ENCODE results near the gene SELENOV. TPM values are rescaled to one million over a fixed set of nuclear protein-coding genes. Genes with fewer than 3 reads are reported as not detected.
"Not testable (repeated sequence)": the region's sequence is repeated elsewhere in the genome, so short reads cannot be mapped to it uniquely, and the experiment has no call there.

SELENOV gene
- total RNA-seq, 1 experiment from 2014 or later: not detected

DNA sequence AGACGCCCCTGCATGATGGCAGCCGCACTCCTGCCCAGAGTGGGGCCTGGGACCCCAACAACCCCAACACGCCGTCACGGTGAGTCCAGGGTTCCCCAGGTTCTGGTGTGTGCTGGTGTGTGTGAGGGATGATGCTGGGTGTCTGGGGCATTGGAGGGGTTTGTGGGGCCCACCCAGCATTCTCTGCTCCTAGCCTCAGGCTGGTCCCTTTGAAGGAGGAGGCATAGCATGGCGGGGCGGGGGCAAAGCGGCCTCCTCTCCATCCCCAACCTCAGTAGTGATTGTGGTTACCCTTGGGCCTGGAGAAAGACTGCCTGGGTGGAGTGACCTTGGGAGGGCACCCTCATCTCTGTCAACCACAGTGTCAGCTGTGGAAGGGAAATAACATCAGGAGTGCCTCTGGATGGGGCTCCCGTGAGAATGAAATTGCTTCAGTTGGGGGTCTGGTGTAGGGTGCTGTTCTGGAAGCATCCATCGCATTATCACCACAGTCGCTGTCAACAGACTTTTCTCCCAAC is 41.4 kb upstream of the SELENOV start:
- Mint-ChIP-seq H3K9me3 (ENCODE audit: low read depth, unreplicated experiment) (no peaks in the 10 kb centered on the region), H3K36me3 (ENCODE audit: insufficient read depth, unreplicated experiment) (peaks cover 74% of the 10 kb centered on the region), H3K27me3 (ENCODE audit: unreplicated experiment) (no peaks in the 10 kb centered on the region), H3K27ac (ENCODE audit: unreplicated experiment) (no peak overlapping the region), H3K4me3 (ENCODE audit: low read depth, unreplicated experiment) (no peak overlapping the region), H3K4me1 (ENCODE audit: low read depth, unreplicated experiment) (no peaks in the 10 kb centered on the region)
- TF ChIP-seq CTCF (IDR thresholded peaks at IDR 0.05; ENCODE audit: unreplicated experiment): no peak
- no peak for DNase-seq
- intact Hi-C loops (cut with micrococcal nuclease; ENCODE audit: unreplicated experiment): no loop called here
- CTCF ChIA-PET: interaction anchor here (0.6 to 2.4 kb wide), 4 partner anchors 23 to 198 kb away, joined by 3 to 21 read pairs (median 4); partner anchors contain the start of gene EID2B
- no TSS peak for BruUV-seq (replicated peaks)

- Mint-ChIP-seq H3K4me1 (ENCODE audit: low read depth, unreplicated experiment) (no peaks in the 10 kb centered on the region), H3K36me3 (ENCODE audit: insufficient read depth, unreplicated experiment) (peaks cover 67% of the 10 kb centered on the region), H3K27ac (ENCODE audit: unreplicated experiment) (peak overlapping the region; percentile 39), H3K9me3 (ENCODE audit: low read depth, unreplicated experiment) (no peaks in the 10 kb centered on the region), H3K4me3 (ENCODE audit: low read depth, unreplicated experiment) (no peak overlapping the region), H3K27me3 (ENCODE audit: unreplicated experiment) (no peaks in the 10 kb centered on the region)
- CTCF ChIA-PET: interaction anchor here (0.6 to 2.4 kb wide), 7 partner anchors 11 to 198 kb away, joined by 3 to 21 read pairs (median 4); partner anchors contain the start of gene EID2B
- DNase-seq: peak; percentile 80
- BruUV-seq (replicated peaks): no TSS peak
- TF ChIP-seq CTCF (IDR thresholded peaks at IDR 0.05; ENCODE audit: unreplicated experiment): peak; percentile 94
- intact Hi-C loops (cut with micrococcal nuclease; ENCODE audit: unreplicated experiment): loop anchor here (2.0 kb wide), 1 partner anchor 59 kb away; the partner anchor contains the start of gene EID2B
These were observed 40.8 kb upstream of the SELENOV start for GRCh38 chr19:39474139-39474620.

DNA sequence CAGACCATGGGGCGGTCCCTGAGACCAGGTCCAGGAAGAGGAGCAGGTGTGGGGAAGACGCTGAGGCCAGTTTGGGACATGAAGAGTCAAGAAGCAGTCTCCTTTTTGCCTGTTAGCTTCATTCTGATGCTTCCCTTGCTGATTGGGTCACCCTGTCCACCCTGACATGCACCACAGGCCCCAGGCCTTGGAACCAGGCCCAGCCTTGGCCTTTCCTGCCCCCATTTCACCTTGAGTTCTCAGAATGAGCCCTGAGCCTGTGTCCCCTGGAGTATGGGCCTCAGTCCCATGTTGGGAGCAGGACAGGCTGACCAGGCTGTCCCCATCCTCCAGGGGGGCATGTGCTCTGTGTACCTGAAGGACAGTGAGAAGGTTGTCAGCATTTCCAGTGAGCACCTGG is 39.2 kb upstream of the SELENOV start:
- BruUV-seq (replicated peaks): no TSS peak

GRCh38 chr19:39479319-39479801 is 35.6 kb upstream of the SELENOV start:
- DNase-seq; intact Hi-C loops (cut with micrococcal nuclease; ENCODE audit: unreplicated experiment); BruUV-seq (replicated peaks); H3K9me3 Mint-ChIP-seq (ENCODE audit: low read depth, unreplicated experiment); H3K27me3 Mint-ChIP-seq (ENCODE audit: unreplicated experiment); CTCF ChIA-PET; H3K27ac Mint-ChIP-seq (ENCODE audit: unreplicated experiment): not testable (repeated sequence)
- Mint-ChIP-seq H3K4me3 (ENCODE audit: low read depth, unreplicated experiment) (peak overlapping the region; percentile 99), H3K36me3 (ENCODE audit: insufficient read depth, unreplicated experiment) (peaks cover 64% of the 10 kb centered on the region), H3K4me1 (ENCODE audit: low read depth, unreplicated experiment) (peaks cover 26% of the 10 kb centered on the region)

More for the DNA sequence above, 39.2 kb upstream of the SELENOV start:
- Mint-ChIP-seq H3K9me3 (ENCODE audit: low read depth, unreplicated experiment) (no peaks in the 10 kb centered on the region), H3K27ac (ENCODE audit: unreplicated experiment) (no peak overlapping the region), H3K36me3 (ENCODE audit: insufficient read depth, unreplicated experiment) (peaks cover 59% of the 10 kb centered on the region), H3K4me3 (ENCODE audit: low read depth, unreplicated experiment) (no peak overlapping the region), H3K4me1 (ENCODE audit: low read depth, unreplicated experiment) (peaks cover 14% of the 10 kb centered on the region), H3K27me3 (ENCODE audit: unreplicated experiment) (no peaks in the 10 kb centered on the region)
- no peak for TF ChIP-seq CTCF (IDR thresholded peaks at IDR 0.05; ENCODE audit: unreplicated experiment)
- intact Hi-C loops (cut with micrococcal nuclease; ENCODE audit: unreplicated experiment): loop anchor here (2.0 kb wide), 1 partner anchor 57 kb away; the partner anchor contains the start of gene EID2B
- DNase-seq: no peak
- CTCF ChIA-PET: interaction anchor here (1.1 to 2.4 kb wide), 2 partner anchors 58 to 84 kb away, joined by 4 to 21 read pairs; partner anchors contain the start of genes EID2B and MED29

DNA sequence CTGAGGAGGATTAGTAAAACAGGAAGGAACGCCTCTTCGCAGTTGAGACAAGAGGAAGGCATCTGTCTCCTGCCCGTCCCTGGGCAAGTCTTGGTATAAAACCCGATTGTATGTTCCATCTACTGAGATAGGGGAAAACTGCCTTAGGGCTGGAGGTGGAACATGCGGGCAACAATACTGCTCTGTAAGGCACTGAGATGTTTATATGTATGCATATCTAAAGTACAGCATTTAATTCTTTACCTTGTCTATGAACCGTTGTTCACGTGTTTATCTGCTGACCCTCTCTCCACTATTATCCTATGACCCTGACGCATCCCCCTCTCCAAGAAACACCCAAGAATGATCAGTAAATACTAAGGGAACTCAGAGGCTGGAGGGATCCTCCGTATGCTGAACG is 35.0 kb upstream of the SELENOV start:
- Mint-ChIP-seq H3K36me3 (ENCODE audit: insufficient read depth, unreplicated experiment) (peaks cover 58% of the 10 kb centered on the region), H3K27me3 (ENCODE audit: unreplicated experiment) (no peaks in the 10 kb centered on the region), H3K27ac (ENCODE audit: unreplicated experiment) (peak overlapping the region; percentile 77), H3K4me3 (ENCODE audit: low read depth, unreplicated experiment) (peak overlapping the region; percentile 99), H3K9me3 (ENCODE audit: low read depth, unreplicated experiment) (no peaks in the 10 kb centered on the region), H3K4me1 (ENCODE audit: low read depth, unreplicated experiment) (peaks cover 26% of the 10 kb centered on the region)
- CTCF ChIA-PET: interaction anchor here (0.8 to 1.1 kb wide), 2 partner anchors 27 to 53 kb away, joined by 4 read pairs; partner anchors contain the start of gene EID2B
- BruUV-seq (replicated peaks): no TSS peak
- intact Hi-C loops (cut with micrococcal nuclease; ENCODE audit: unreplicated experiment): no loop called here
- DNase-seq: no peak
- no peak for TF ChIP-seq CTCF (IDR thresholded peaks at IDR 0.05; ENCODE audit: unreplicated experiment)

Measured in Calu3 (cell line).